ENCODE results near the gene CD63. TPM values are rescaled to one million over a fixed set of nuclear protein-coding genes. Genes with fewer than 3 reads are reported as not detected.

CD63 gene
- total and polyA plus RNA-seq, 9 of the 15 experiments (the other 6 are each of a cell fraction or from before 2014, with no cell fraction given): 313 to 735 (median 433) TPM

- ChIA-PET CTCF (ENCODE audit: low intra/inter-chr PET ratio) (no interaction called here), POLR2A (interaction anchor here (1.1 kb wide), 2 partner anchors 9 to 18 kb away, joined by 3 to 4 read pairs; no protein-coding TSS in a partner anchor)
- Histone ChIP-seq H3K36me3 (ENCODE audit: control insufficient read depth, insufficient read depth, low read length) (peaks cover 76% of the 10 kb centered on the region), H3K4me3 (no peak overlapping the region), H3K27me3 (ENCODE audit: control insufficient read depth in 2 of 2, insufficient read depth in 2 of 2, low read length in 2 of 2) (no peaks in the 10 kb centered on the region), H3K79me2 (ENCODE audit: control insufficient read depth, insufficient read depth, low read length) (peaks cover 4% of the 10 kb centered on the region; the same call in 2 of the 3 replicates), H3K4me1 (replicated peaks in 1 of 2; ENCODE audit: control insufficient read depth in 2 of 2, insufficient read depth in 2 of 2, low read length in 2 of 2) (no peaks in the 10 kb centered on the region; a peak in 1 of 5 replicates), H3K4me2 (ENCODE audit: insufficient read depth, low read length) (no peak overlapping the region), H3K9ac (ENCODE audit: insufficient read depth in 1 of 2, low read depth in 2 of 2, low read length in 2 of 2) (no peak overlapping the region), H2AFZ (ENCODE audit: low read depth, low read length) (no peak overlapping the region), H3K9me3 (replicated peaks; ENCODE audit: control insufficient read depth, insufficient read depth, low read depth, low read length) (no peaks in the 10 kb centered on the region; the same call in 1 of the 2 replicates), H4K20me1 (replicated peaks; ENCODE audit: control insufficient read depth, insufficient read depth, low read length) (no peaks in the 10 kb centered on the region), H3K9me1 (ENCODE audit: control insufficient read depth, insufficient read depth, low read length) (no peaks in the 10 kb centered on the region), H3K27ac (ENCODE audit: extremely low read depth, low read depth, low read length) (no peak overlapping the region)
- ATAC-seq (no peak), DNase-seq (ENCODE audit: extremely low read depth in 1 of 4, low spot score in 3 of 4) (no peak), FAIRE-seq (no peak)
- no TSS peak for BruUV-seq (replicated peaks)
- intact Hi-C loops (cut with micrococcal nuclease) (no loop called here), in situ Hi-C loops (cut with MboI) (no loop called here)
- TF ChIP-seq BCLAF1 (IDR thresholded peaks at IDR 0.05; ENCODE audit: borderline replicate concordance in 1 of 2, control insufficient read depth in 1 of 2, low read depth in 2 of 2, low read length in 1 of 2) (no peak), ETV1 (tag; conservative IDR thresholded peaks at IDR 0.05; ENCODE audit: low read depth) (no peak), ZNF655 (CRISPR knock-in tag; IDR thresholded peaks at IDR 0.05) (no peak), MIER1 (IDR thresholded peaks at IDR 0.05; ENCODE audit: low read depth) (no peak), ATF4 (CRISPR knock-in tag; IDR thresholded peaks at IDR 0.05) (no peak), ELK3 (CRISPR knock-in tag; IDR thresholded peaks at IDR 0.05) (no peak), KAT7 (CRISPR knock-in tag; IDR thresholded peaks at IDR 0.05; ENCODE audit: borderline replicate concordance) (no peak), ELK1 (CRISPR knock-in tag; IDR thresholded peaks at IDR 0.05) (no peak), ZNF277 (CRISPR knock-in tag; IDR thresholded peaks at IDR 0.05; ENCODE audit: borderline replicate concordance) (no peak), DNMT1 (IDR thresholded peaks at IDR 0.05) (no peak), DLX4 (CRISPR knock-in tag; IDR thresholded peaks at IDR 0.05) (no peak), RHOXF2B (CRISPR knock-in tag; conservative IDR thresholded peaks at IDR 0.05) (no peak)
Measured at GRCh38 chr12:55762646-55763045, 33.8 kb upstream of the CD63 start.

All from K562 (cell line).